Coronary artery (tissue), 2 donors: Measurements from ENCODE around the gene AFF3.

Source experiments
- DNase-seq: peaks from one replicate; pipeline ENCODE4 v3.0.0-alpha.2; 2017; ENCODE audit warnings: low spot score
- H3K27ac ChIP-seq, 2 donors: fragments of 200-600 bp; sonication (generic); one replicate each; pipeline ENCODE4 v1.5.1; 2016 to 2019
- H3K4me3 ChIP-seq: fragments of 200-600 bp; sonication (generic); 2 replicates; pipeline ENCODE4 v1.5.1; 2016; ENCODE audit warnings: mild to moderate bottlenecking, moderate library complexity
- CTCF ChIP-seq: fragments of 200-600 bp; sonication (generic); IDR thresholded peaks from one replicate; pipeline ENCODE4 v1.5.1; 2019; ENCODE audit warnings: antibody characterized with exemption

The AFF3 gene

GRCh38 chr2:100043891-100044255 is 98.5 kb downstream of the AFF3 start:
- DNase-seq, result no peak
- Histone ChIP-seq H3K4me3 (no peak overlapping the region), H3K27ac (no peak overlapping the region)
- TF ChIP-seq CTCF, result no peak

- no peak for TF ChIP-seq CTCF
- H3K27ac ChIP-seq, result no peak overlapping the region
- H3K4me3 ChIP-seq, result no peak overlapping the region
- DNase-seq, result no peak
Observed at GRCh38 chr2:100043081-100043890, 99.1 kb downstream of the AFF3 start.

- H3K4me3 ChIP-seq, result no peak overlapping the region
- H3K27ac ChIP-seq, result no peak overlapping the region
- no peak for DNase-seq
- TF ChIP-seq CTCF, result no peak
Observed at GRCh38 chr2:100042562-100042961, 99.8 kb downstream of the AFF3 start.

- TF ChIP-seq CTCF, result no peak
- no peak overlapping the region for H3K27ac ChIP-seq
- DNase-seq, result no peak
- H3K4me3 ChIP-seq, result no peak overlapping the region
Observed at GRCh38 chr2:100041946-100042345, 100.4 kb downstream of the AFF3 start.

GRCh38 chr2:100041385-100041784 is 101.0 kb downstream of the AFF3 start:
- no peak overlapping the region for H3K4me3 ChIP-seq
- TF ChIP-seq CTCF, result no peak
- no peak for DNase-seq
- H3K27ac ChIP-seq, result no peak overlapping the region

- no peak overlapping the region for H3K27ac ChIP-seq
- TF ChIP-seq CTCF, result no peak
- no peak for DNase-seq
- H3K4me3 ChIP-seq, result no peak overlapping the region
Observed at GRCh38 chr2:100040906-100041305, 101.5 kb downstream of the AFF3 start.

- no peak for DNase-seq
Observed at GRCh38 chr2:100039291-100039980, 103.0 kb downstream of the AFF3 start.

More at GRCh38 chr2:100039291-100039980, 103.0 kb downstream of the AFF3 start:
- H3K27ac ChIP-seq, result no peak overlapping the region
- no peak for TF ChIP-seq CTCF
- no peak overlapping the region for H3K4me3 ChIP-seq
